ENCODE data around the gene AMBP.

DNA sequence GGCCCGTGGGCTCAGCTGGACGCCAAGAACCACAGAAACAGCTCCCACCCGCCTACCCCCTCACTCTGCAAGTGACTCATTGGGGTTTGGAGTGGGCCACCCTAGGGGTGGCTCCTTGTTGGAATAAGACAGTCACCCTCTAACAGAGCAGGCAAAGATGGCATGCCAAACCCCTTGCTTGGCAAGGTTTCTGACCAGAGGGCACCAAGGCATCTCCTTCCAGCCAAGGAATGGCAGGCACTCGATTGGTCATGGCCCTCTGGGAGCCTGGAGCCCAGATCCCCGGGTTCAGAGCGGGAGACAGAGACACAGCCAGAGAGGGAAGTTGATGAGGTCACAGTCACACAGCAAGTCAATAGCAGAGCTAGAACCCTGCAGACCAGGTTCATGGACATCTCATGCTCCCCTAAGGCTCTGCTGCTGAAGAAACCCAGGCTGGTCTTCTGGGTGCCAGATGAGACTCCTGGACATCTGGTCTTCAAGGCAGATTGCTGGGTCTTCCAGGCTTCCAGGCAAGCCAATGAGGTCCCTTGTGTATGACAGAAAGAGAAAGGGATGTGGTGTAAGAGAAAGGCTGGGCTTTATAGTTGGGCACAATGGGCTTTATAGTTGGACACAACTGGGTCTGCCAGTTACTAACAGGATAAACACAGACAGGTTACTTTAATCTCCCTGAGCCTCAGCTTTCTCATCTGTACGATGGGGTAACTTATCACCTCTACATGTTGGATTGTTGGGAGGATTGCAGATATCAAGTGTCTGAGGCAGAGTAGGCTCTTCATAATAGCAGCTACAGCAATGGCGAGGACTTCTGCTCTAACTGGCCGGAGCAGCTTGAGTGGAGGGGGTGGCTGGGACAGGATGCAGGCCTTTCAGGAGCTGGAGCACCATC lies 44.3 kb upstream of the AMBP start:
- no peak for TF ChIP-seq CTCF (IDR thresholded peaks at IDR 0.05; ENCODE audit: low read length)
- no peak for TF ChIP-seq EZH2 (IDR thresholded peaks at IDR 0.05; ENCODE audit: borderline replicate concordance, low read length)
